ENCODE results near the gene SLC6A16. TPM values are rescaled to one million over a fixed set of nuclear protein-coding genes. Genes with fewer than 3 reads are reported as not detected.
"Not testable (repeated sequence)": the region's sequence is repeated elsewhere in the genome, so short reads cannot be mapped to it uniquely, and the experiment has no call there.

Gene SLC6A16
- total RNA-seq (1 to 10 TPM; 1.1 to 3.6 (median 2.2) TPM), polyA plus RNA-seq (under 1 TPM in 2 of 3 donors, not detected in 1; under 0.01 to 0.85 TPM)

GRCh38 chr19:49324801-49325576, at the start of gene SLC6A16:
SLC6A16 (minus strand) TSS chr19:49325191; CDS start chr19:49311347, 13,844 bp downstream.
- peaks cover 0 to 2% (median 0%) of the 10 kb centered on the region in 4 donors for H3K9me3 ChIP-seq
- no peaks in the 10 kb centered on the region for H3K4me1 ChIP-seq
- TF ChIP-seq EP300 (IDR thresholded peaks at IDR 0.05), result no peak
- TF ChIP-seq POLR2A (IDR thresholded peaks at IDR 0.05), result no peak
- no peak for TF ChIP-seq CTCF (IDR thresholded peaks at IDR 0.05)
- TF ChIP-seq POLR2AphosphoS5 (IDR thresholded peaks at IDR 0.05), result no peak
- intact Hi-C loops (cut with DNase I), result no loop called here
- H3K36me3 ChIP-seq, result no peaks in the 10 kb centered on the region
- H3K27me3 ChIP-seq, result no peaks in the 10 kb centered on the region
- DNase-seq, result no peak
- no peak within 1 kb of the TSS for H3K4me3 ChIP-seq
- 88 to 91% methylated on average over 38 of the region's 38 CpGs for WGBS, 2 donors
- H3K27ac ChIP-seq, result no peak within 1 kb of the TSS

GRCh38 chr19:49373174-49373573, 48.2 kb upstream of the SLC6A16 start:
- H3K4me1 ChIP-seq; DNase-seq; H3K4me3 ChIP-seq; intact Hi-C loops (cut with DNase I); H3K36me3 ChIP-seq; H3K27ac ChIP-seq; H3K27me3 ChIP-seq; H3K9me3 ChIP-seq: not testable (repeated sequence)
- 82 to 86% methylated on average over 3 of the region's 3 CpGs for WGBS, 2 donors

- intact Hi-C loops (cut with DNase I), result no loop called here
- Histone ChIP-seq H3K4me1 (no peaks in the 10 kb centered on the region), H3K36me3 (no peaks in the 10 kb centered on the region), H3K27me3 (no peaks in the 10 kb centered on the region), H3K9me3 (peaks cover 0 to 9% (median 5%) of the 10 kb centered on the region in 4 donors), H3K27ac (no peak overlapping the region), H3K4me3 (no peak overlapping the region)
- TF ChIP-seq EP300 (IDR thresholded peaks at IDR 0.05) (no peak), POLR2A (IDR thresholded peaks at IDR 0.05) (no peak), CTCF (IDR thresholded peaks at IDR 0.05) (no peak), POLR2AphosphoS5 (IDR thresholded peaks at IDR 0.05) (no peak)
- WGBS, 2 donors, result 70 to 90% methylated on average over 3 of the region's 3 CpGs
- DNase-seq, result no peak
Observed at GRCh38 chr19:49371184-49371583, 46.2 kb upstream of the SLC6A16 start.

GRCh38 chr19:49368711-49369358, 43.8 kb upstream of the SLC6A16 start:
- 83% methylated on average over 5 of the region's 5 CpGs for WGBS, 2 donors
- Histone ChIP-seq H3K36me3 (no peaks in the 10 kb centered on the region), H3K4me1 (peaks cover 0 to 5% (median 1%) of the 10 kb centered on the region in 4 donors), H3K4me3 (no peak overlapping the region), H3K27me3 (no peaks in the 10 kb centered on the region), H3K9me3 (peaks cover 0 to 9% (median 5%) of the 10 kb centered on the region in 4 donors), H3K27ac (no peak overlapping the region)
- no peak for DNase-seq
- intact Hi-C loops (cut with DNase I), result no loop called here
- TF ChIP-seq CTCF (IDR thresholded peaks at IDR 0.05), result no peak
- no peak for TF ChIP-seq EP300 (IDR thresholded peaks at IDR 0.05)
- no peak for TF ChIP-seq POLR2A (IDR thresholded peaks at IDR 0.05)
- no peak for TF ChIP-seq POLR2AphosphoS5 (IDR thresholded peaks at IDR 0.05)

GRCh38 chr19:49366110-49366509, 41.1 kb upstream of the SLC6A16 start:
- H3K27me3 ChIP-seq, result no peaks in the 10 kb centered on the region
- no peak overlapping the region for H3K27ac ChIP-seq
- no peak for TF ChIP-seq EP300 (IDR thresholded peaks at IDR 0.05)
- no peak for TF ChIP-seq CTCF (IDR thresholded peaks at IDR 0.05)
- no peak for TF ChIP-seq POLR2A (IDR thresholded peaks at IDR 0.05)
- TF ChIP-seq POLR2AphosphoS5 (IDR thresholded peaks at IDR 0.05), result no peak
- DNase-seq, result no peak
- peaks cover 0 to 21% (median 10%) of the 10 kb centered on the region in 4 donors for H3K4me1 ChIP-seq
- no peak overlapping the region for H3K4me3 ChIP-seq
- intact Hi-C loops (cut with DNase I), result no loop called here
- H3K9me3 ChIP-seq, result peaks cover 0 to 9% (median 5%) of the 10 kb centered on the region in 4 donors
- no peaks in the 10 kb centered on the region for H3K36me3 ChIP-seq

Measured in sigmoid colon (tissue), 7 donors.